Right renal cortex interstitium (tissue), 3 donors: ENCODE data around the gene SHMT2. TPM values are rescaled to one million over a fixed set of nuclear protein-coding genes. Genes with fewer than 3 reads are reported as not detected.

Experiments used
- DNase-seq, 3 donors: peaks; one replicate each; pipeline ENCODE4 v3.0.0-alpha.2; 2013; ENCODE audit warnings: low read depth in 3 of 3, low spot score in 2 of 3
- polyA plus RNA-seq, 3 donors: library from polyadenylated mRNA; unstranded; fragments of 120-200 nt; gene quantifications; one replicate each; pipeline ENCODE4 v1.2.1, GENCODE V29; 2013; ENCODE audit not compliant: insufficient read length in 3 of 3

Gene SHMT2
- polyA plus RNA-seq, 3 donors = 66.0 to 79.2 (median 72.7) TPM

DNA sequence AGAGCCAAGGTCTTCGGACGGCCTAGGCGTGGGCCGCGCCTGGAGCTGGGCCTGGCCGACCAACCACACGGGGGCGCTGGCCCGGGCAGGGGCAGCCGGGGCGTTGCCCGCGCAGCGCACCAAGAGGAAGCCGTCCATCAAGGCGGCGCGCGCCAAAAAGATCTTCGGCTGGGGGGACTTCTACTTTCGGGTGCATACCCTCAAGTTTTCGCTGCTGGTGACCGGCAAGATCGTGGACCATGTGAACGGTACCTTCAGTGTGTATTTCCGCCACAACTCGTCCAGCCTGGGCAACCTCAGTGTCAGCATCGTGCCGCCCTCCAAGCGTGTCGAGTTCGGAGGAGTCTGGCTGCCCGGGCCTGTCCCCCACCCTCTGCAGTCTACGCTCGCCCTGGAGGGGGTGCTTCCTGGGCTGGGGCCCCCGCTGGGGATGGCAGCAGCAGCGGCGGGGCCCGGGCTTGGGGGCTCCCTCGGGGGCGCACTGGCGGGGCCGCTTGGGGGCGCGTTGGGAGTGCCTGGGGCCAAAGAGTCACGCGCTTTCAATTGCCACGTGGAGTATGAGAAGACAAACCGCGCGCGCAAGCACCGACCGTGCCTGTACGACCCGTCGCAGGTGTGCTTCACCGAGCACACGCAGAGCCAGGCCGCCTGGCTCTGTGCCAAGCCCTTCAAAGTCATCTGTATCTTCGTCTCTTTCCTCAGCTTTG, 4.4 kb upstream of the SHMT2 start:
- no peak for DNase-seq

DNA sequence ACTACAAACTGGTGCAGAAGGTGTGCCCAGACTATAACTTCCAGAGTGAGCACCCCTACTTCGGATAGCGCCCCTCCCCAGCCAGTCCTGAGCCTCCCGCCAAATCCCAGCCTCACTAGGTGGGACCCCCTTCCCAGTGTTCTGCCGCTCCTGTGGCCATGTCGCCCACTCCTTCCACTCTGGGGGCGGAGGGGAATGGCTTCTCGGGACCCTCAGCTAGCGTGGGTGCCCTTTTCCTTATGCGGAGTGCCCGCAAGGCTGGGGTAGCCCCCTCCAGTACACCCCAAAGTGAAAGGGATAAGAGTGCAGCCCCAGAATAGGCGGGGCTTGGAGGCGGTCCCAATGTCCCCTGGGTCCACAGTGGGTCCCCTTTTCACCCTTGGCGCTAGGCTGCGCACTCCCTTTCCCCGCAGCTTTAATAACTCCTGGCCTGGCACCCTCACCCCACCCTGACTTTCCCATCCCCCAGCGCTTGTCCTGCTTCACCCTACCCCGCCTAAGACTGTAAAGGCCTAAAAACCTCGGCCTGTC, 3.8 kb upstream of the SHMT2 start:
- no peak for DNase-seq

DNA sequence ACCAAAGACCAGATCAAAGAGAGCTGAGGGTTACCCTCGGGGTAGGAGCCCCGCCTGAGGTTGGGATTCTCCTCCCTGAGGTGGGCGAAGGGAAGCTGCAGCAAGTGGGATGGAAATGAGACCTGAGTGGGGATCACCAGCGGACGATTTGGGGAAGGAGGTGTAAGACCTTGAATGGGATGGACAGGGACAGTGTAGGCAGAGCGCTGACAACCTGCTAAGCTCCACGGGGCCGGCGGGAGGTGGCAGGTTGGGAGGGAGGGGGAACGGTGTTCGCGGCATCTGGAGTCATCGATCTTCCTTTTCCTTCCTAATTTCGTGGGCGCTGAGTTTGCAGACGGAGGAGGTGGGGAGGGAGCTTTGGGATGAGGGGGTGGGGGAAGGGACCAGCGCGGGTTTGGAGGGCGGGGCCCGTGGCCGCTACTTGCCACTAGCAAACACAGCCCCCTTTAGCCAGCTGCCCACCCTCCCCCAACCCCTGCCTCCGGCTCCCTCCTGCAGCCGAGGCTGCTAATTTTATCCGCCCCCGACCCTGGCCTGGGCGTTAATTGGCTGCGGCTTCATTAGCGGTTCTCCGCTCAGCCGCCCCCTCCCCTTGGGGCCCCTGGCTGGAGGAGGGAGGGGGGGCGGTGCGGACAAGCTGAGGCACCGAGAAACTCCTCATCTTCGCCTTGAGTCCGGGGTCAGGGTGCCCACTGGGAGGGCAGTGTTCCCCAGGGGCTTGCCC, 2.8 kb upstream of the SHMT2 start:
- DNase-seq = no peak

DNA sequence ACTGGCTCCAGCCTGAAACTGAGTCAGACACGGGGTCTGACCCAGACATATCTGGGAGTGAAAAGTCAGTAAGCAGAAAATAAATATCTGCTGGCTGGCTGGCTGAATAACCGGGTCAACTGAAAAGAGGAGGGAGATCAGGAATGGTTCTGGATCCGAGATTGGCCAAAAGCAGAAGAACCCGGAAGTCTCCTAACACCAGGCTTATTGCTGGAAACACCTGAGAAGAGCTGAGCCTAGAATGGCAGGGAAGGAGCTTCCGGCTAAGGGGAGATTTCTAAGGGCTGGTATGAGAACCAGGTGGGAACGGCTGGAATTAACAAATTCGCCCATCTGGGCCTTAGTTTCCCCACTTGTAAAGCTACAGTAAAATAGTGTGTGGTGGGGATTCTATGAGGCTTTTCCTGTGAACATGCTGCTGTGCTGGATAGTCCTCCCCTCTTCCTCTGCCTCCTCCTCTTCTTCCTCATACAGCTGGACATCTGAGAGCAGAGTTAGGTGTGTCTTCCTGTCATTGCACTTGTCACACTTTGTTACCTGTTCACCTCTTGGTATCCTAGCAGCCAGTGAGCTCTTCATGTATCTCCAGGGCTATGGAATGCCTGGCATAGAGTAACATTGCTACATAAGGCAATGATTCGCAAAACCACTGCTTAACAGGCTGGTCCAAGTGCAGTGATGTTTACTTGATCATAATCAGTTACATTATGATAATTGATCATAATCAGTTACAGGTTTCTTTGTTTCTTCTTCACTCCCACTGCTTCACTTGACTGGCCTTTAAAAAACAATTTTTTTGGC, 2.0 kb upstream of the SHMT2 start:
- no peak for DNase-seq

DNA sequence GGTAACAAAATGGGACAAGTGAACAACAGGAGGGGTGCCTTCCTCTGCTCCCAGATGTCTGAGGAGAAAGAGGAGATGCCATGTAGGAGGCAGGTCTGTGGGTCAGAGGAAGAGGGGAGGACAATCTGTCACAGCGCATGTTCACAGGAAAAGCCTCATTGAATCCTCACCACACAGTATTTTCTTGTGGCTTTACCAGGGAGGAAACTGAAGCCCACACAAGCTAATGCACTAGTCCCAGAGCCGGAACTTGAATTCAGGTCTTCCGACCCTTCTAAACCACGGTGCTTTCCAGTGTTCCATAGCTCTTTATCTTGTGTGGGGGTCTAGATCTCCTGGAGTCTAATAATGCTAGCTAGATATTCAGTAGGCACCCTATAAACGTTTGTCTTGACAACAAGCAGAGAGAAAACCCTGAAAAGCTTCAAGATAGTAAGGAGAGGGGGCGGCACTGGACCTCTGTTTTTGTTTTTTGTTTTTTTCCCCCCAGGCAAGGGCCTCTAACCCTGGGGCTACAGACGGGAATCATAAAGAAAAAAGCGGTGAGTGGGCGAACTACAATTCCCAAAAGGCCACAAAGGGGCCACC, 371 bp upstream of the SHMT2 start:
- DNase-seq = no peak

DNA sequence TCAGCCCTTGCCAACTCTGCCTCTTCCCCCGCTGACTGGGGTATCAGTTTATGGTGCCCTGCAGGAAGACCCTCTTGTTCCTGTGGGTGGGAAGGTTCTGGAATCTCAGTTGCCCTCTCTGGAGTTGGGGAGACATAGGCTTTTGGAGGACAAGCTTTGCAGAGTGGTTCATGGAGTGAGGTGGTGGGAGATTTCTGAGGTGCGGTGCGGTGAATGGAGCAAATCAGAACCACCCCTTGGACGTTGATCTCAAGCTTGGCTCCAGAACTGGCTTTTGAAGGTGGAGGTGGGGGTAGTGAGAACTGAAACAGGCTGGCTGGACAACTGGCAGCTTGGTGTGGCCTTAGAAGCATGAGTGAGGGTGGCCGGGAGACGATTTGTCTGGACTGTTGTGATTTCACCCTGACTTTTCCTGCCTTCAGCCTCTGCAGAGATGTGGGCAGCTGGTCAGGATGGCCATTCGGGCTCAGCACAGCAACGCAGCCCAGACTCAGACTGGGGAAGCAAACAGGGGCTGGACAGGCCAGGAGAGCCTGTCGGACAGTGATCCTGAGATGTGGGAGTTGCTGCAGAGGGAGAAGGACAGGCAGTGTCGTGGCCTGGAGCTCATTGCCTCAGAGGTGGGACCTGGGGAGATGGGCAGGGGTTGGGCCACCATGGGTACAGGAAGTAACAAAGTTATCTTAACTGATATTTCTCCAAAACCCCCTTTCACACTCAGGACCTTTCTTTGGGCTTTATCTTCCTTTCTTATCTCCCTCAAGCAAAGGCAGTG, 1.1 kb downstream of the SHMT2 start:
- no peak for DNase-seq

DNA sequence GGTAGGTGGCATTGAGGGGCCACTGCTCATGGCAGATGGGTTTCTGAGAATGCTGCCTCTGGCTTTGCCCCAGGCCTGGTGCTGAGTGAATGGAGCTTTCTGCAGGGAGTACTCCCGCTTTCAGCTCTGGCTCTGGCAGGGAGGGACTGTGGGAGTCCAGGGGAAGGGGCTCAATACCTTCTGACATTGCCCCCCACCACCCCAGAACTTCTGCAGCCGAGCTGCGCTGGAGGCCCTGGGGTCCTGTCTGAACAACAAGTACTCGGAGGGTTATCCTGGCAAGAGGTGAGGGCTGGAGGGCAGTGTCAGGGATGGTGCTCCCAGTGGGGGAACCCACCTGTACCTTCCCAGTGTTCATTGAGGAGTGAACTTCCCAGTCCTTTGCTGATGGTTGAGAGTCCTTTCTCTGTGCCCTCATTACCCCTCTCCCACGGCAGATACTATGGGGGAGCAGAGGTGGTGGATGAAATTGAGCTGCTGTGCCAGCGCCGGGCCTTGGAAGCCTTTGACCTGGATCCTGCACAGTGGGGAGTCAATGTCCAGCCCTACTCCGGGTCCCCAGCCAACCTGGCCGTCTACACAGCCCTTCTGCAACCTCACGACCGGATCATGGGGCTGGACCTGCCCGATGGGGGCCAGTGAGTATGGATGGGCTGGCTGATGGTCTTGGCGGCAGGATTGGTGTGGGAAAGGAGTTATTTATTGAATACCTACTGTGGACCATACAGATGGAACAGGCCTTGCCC, 1.9 kb downstream of the SHMT2 start:
- no peak for DNase-seq

DNA sequence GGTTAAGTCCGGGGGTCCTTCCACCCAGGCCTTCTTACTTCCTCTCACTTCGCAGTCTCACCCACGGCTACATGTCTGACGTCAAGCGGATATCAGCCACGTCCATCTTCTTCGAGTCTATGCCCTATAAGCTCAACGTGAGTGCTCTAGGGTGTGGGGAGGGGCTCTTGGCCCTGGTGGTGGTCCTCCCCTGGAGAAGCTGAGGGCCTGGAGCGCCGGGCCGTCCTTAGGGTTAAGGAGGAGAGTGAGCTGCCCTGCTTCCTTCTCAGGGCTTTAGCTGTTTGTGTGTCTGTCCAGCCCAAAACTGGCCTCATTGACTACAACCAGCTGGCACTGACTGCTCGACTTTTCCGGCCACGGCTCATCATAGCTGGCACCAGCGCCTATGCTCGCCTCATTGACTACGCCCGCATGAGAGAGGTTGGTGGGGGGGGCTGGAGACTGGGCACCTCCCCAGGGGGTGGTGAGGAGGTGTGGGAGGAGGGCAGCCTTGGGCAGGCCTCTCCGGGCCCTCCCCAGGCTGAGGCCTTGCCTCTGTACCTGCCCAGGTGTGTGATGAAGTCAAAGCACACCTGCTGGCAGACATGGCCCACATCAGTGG, 2.7 kb downstream of the SHMT2 start:
- no peak for DNase-seq

DNA sequence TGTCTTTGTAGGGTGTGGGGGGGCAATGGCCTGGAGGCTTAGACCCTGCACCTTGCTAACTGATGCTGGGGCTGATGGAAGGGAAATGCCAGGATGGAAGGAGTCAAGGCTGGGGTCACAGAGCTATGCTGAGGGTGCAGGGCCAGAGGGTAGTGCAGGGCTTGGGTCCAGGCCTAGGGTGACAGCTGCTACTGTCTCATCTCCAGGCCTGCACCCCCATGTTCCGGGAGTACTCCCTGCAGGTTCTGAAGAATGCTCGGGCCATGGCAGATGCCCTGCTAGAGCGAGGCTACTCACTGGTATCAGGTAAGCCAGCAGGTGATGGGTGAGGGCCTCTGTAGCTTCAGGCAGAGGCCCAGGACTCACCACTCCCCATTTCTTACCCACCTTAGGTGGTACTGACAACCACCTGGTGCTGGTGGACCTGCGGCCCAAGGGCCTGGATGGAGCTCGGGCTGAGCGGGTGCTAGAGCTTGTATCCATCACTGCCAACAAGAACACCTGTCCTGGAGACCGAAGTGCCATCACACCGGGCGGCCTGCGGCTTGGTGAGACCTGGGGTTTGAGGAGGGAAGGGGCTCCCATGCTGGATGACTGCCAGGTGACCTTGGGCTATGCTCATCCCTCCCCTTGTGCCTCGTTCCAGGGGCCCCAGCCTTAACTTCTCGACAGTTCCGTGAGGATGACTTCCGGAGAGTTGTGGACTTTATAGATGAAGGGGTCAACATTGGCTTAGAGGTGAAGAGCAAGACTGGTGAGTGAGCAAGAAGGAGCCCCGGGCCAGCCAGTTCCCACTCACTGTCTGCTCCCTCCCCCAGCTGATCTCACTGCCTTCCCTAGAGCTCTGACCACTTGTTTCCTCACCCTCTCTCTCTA, 4.1 kb downstream of the SHMT2 start:
- DNase-seq = no peak

DNA sequence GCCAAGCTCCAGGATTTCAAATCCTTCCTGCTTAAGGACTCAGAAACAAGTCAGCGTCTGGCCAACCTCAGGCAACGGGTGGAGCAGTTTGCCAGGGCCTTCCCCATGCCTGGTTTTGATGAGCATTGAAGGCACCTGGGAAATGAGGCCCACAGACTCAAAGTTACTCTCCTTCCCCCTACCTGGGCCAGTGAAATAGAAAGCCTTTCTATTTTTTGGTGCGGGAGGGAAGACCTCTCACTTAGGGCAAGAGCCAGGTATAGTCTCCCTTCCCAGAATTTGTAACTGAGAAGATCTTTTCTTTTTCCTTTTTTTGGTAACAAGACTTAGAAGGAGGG, 4.7 kb downstream of the SHMT2 start:
- no peak for DNase-seq

DNA sequence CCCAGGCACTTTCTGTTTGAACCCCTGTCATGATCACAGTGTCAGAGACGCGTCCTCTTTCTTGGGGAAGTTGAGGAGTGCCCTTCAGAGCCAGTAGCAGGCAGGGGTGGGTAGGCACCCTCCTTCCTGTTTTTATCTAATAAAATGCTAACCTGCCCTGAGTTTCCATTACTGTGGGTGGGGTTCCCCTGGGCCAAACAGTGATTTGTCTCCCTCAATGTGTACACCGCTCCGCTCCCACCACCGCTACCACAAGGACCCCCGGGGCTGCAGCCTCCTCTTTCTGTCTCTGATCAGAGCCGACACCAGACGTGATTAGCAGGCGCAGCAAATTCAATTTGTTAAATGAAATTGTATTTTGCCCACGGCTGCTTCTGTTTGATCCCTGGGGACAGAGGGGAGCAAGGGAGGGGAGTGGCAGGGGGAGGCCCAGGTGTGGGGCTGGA, 5.1 kb downstream of the SHMT2 start:
- no peak for DNase-seq

DNA sequence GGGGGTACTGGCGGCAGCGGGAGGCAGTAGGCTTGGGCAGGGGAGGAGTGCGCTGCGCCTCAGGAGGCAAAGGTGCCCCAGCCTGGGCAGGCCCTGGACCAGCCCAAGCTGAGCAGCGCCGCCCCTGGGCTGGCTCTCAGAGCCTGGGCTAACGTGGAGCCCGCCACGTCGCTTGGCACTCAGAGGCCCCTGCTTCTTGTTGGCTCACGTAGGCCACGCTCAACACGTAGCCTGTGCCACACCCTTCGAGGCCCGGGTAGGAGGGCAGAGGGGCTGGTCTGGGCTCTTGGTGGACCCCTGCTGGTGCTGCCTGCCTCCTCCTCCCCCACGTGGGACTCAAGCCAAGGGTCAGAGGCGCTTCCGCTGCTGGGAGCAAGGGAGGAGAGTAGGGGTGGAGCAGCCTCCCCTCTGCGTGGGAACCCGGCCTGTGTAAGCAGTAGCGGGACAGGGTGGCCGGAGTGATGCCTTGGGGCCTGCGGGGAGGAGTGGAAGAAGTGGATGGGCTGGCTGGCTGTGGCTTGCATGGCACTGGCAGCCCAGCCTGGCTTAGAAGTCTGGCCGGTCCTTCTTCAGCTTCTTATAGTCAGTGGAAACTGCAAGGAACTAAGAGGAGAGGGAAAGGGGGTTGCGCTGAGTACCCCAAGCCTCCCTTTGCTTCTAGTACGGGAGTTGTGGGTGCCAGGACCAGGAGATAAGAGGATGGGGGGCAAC, 5.7 kb downstream of the SHMT2 start:
- DNase-seq = peak in 1 of 3 donors; percentile 48

DNA sequence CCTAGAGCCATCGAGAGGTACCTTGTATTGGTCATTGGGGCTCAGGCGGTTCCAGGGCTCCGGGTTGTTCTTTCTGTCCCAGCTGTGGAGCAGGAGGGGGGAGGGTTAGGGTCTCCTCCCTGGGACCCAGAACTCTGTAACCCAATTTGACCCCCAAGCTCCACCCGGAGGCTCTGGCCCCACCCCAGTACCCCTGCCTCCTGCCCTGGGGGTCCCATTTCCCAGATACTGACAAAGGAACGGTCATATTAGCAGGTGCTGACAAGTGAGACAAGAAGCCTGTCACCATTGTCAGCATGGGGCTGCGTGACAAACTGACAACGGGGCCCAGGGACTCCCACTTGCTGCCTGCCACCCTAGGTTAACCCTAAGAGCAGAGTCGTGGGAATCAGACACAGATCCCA, 6.2 kb downstream of the SHMT2 start:
- no peak for DNase-seq

DNA sequence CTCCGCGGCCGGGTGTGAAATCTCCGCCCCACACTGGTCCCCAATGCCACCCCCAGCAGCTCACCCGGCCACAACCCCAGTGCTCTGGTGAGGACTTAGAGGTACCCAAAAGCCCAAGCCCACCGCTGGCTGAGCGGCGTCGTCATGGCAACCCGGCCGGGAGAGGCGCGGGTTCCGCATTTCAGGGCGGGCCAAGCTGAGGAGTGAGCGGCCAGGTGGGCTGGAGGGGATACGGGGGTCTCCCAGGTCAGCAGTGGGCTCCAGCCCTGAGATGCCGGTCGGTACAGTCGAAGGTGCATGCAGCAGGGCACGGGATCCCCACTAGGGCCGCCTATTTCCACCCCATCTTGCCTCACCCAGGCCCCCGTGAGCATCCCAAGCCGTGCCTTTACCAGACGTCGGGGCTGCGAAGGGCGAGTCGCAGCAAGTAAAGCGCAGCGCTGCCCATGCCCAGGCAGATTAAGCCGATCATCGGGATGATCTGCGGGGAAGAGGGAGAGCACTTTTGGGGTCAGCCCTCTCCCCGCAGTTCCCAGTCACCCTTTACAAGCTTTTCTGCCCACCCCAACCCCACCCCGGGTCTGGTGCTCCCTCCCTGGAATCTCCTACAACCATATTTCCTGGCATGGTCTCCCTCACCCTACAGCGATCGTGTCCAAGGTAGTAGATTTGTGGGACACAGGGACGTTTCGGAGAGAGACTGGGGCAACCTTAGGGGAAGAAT, 6.9 kb downstream of the SHMT2 start:
- DNase-seq = no peak

DNA sequence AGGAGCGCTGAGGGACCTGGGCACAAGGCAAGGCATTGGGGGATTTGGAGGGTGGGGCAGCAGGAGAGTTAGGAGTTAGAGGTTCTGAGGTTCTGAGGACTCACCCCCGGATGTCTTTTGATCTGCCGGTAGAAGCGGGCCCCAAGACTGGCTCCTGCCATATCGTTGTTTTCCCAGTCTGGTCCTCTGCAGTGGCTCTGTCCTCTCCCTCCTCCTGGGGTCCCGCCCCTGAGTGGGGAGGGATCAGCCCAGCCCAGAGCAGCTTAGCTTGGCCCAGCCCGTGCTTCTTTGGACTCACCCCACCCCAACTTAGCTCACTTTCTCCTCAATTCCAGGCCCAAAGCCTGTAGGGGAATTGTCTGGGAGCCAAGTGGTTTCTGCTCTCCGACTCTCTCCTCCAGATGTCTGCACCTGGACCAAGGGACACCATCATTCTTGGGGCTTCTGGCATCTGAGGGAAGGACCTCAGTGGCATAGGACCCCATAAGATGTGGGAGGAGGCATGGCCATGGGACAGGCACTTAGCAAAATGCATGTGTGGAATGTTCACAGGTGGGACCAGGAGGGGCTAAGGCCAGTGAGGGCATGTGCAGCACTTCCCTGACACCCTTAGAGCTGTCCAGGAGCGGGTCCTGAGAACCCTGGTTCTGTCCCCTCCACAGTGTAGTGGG, 7.5 kb downstream of the SHMT2 start:
- DNase-seq = no peak

DNA sequence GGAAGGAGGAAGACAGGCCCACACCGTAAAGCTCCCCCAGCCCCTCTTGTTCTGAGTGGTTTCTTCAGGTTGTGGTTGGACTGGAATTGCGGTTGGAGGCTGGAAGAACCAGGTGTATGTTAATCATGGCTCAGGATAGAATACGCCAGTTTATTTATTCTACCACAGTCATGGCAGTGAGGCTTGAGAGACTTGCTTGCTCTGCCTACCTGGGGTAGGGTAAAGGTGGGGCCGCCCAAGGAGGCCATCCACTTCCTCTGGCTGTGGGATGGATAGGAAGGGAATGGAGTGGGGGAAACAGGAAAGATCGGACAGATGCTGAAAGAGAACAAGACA, 8.1 kb downstream of the SHMT2 start:
- no peak for DNase-seq
